ENCODE measurements around the gene INMT.
"Not testable (repeated sequence)": the region's sequence is repeated elsewhere in the genome, so short reads cannot be mapped to it uniquely, and the experiment has no call there.

INMT gene

DNA sequence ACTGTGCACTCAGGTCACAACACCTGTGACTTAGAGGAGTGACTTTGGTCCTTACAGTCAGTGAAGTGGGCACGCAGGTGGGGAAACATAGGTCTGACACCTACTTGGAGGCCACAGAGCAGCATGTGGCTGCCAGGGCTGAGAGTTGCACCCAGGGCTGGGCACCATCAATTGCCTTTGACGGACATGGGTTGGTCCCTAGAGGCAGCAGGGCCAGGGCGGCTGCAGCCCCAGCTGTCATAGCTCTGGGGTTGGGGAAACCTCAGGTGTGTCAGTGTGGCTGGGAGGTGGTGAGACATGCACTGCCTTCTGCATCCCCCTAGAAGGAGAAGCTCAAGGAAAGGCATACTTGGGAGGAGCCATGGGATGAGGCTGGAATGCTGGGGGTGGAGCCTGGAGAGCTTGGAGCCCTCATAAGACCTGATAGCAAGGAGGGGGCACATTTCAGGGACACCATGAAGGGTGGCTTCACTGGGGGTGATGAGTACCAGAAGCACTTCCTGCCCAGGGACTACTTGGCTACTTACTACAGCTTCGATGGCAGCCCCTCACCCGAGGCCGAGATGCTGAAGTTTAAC is at the start of gene INMT:
Gene INMT, plus strand, starts transcription at position 440 of the 578 bp plus-strand sequence. Its CDS starts 16 bp downstream, at position 456.
- DNase-seq (ENCODE audit: low read depth in 3 of 3), result no peak

DNA sequence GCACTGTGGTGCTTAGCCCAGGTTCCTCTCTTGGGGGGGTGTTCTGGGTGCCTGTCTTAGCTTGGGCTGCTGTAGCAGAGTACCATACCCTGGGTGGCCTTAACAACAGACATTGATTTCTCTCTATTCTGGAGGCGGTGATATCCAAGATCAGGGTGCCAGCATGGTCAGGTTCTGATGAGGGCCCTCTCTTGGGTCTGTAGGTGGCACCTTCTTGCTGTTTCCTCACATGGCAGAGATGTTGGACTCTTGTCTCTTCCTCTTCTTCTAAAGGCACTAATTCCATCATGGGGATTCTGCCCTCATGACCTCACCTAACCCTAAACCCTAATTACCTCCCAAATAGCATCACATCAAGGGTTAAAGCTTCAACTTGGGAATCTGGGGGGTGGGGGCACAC is 49.7 kb upstream of the INMT start:
- no peak for DNase-seq (ENCODE audit: low read depth in 3 of 3)

GRCh38 chr7:30703756-30704155 is 48.2 kb upstream of the INMT start:
- DNase-seq (ENCODE audit: low read depth in 3 of 3), result no peak

DNA sequence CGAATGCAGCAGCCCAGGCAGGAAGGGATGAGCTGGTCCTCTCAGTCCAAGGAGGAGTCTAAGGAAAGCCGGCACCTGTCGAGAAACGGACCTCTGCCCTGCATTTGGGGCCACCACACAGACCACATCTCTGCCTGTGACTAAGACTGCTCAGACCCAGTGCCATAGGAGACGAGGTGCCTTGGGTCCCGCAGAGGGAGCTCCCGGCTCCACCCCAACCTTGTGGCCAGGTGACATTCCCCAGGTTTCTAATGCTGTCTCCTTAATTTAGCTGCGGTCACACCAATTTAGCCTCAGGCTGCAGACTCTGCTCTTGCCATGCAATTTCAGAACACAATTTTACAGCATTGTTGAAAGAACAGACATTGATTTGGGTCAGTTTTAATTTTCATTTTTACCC is 46.9 kb upstream of the INMT start:
- no peak for DNase-seq (ENCODE audit: low read depth in 3 of 3)

- DNase-seq (ENCODE audit: low read depth in 3 of 3), result no peak
Measured at GRCh38 chr7:30705596-30705995, 46.3 kb upstream of the INMT start.

- no peak for DNase-seq (ENCODE audit: low read depth in 3 of 3)
Measured at GRCh38 chr7:30706316-30706715, 45.6 kb upstream of the INMT start.

GRCh38 chr7:30706908-30707307 is 45.0 kb upstream of the INMT start:
- DNase-seq (ENCODE audit: low read depth in 3 of 3), result no peak

DNA sequence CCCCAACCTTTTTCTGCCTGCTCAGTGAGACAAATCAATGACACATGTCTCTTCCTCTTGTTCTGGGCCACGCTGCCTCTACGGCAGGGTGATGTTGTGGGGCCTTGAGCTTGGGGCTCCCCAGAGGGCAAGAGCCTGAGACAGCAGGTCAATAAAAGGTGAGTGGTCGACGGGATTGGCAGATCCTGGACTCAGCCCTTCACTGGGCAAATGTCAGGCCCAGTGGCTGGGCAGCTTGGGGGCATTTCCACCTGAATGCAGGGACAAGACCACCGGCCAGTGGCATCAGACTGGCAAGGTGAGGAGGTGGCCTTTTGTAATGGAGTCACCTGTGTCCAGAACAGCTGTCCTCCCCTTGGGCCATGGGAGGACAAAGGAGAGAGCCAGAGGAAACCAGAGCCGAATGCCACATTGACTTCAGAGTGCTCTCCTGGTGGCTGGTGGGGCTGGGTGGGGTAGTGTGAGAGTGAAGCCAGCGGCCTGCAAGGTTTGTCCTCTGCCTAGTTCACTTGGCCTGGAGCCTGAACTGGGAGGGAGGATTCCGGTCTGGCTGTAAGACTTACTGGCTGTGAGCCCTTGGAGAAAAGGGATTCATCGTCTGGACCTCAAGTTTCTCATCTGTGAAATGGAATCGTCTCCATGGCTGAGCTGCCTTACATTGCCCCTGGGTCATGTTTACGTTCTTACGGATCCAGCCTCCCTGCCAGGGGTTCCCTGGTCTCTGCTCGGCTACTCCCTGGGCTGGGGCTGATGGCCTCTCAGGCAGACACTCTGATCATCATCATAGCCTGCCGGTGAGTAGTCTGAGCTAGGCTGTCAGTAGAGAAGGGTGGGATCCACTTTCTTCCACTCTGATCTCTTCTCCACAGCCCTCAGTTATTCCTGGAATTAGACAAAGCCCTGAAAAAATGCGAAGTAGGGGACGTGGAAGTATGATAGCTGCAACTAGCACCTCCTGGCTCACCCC is 44.3 kb upstream of the INMT start:
- no peak for DNase-seq (ENCODE audit: low read depth in 3 of 3)

- no peak for DNase-seq (ENCODE audit: low read depth in 3 of 3)
Measured at GRCh38 chr7:30708412-30708811, 43.5 kb upstream of the INMT start.

DNA sequence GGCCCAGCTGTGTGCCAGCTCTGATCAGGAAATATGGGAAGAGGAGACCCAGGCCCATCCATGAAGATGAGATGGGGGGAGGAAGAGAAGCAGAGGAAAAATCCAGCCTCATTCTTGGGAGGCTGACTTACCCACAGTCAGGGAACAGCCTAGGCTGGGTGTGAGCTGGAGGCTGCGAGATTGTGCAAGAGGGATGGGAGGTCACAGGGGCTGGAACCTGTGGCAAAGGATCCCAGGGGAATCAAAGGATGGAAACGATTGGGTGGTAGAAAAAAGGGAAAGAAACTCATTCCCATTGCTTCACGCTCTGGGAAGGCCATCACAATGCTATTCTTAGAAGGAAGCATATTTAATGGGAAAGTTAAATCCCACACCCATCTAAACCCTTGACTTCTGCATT is 43.0 kb upstream of the INMT start:
- no peak for DNase-seq (ENCODE audit: low read depth in 3 of 3)

- DNase-seq (ENCODE audit: low read depth in 3 of 3), result no peak
Measured at GRCh38 chr7:30709549-30709948, 42.4 kb upstream of the INMT start.

DNA sequence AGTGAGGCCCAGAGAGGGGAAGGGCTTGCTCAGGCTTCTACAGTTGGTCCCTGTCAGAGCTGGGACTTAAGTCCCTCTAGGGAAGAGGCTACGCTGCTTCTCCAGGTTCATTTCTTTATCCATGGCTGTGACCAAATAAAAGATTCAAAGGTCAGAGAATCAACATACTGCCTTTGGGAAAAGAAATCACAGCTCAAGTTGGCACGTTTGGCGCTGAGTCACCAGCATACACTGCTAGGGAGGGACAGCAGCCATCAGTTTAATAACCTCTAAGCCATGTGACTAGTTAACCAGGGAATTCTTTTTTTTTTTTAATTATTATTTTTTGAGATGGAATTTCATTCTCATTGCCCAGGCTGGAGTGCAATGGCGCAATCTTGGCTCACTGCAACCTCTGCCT is 41.3 kb upstream of the INMT start:
- no peak for DNase-seq (ENCODE audit: low read depth in 3 of 3)

GRCh38 chr7:30713392-30713791 is 38.5 kb upstream of the INMT start:
- DNase-seq (ENCODE audit: low read depth in 3 of 3), result no peak

- no peak for DNase-seq (ENCODE audit: low read depth in 3 of 3)
Measured at GRCh38 chr7:30714129-30714528, 37.8 kb upstream of the INMT start.

DNA sequence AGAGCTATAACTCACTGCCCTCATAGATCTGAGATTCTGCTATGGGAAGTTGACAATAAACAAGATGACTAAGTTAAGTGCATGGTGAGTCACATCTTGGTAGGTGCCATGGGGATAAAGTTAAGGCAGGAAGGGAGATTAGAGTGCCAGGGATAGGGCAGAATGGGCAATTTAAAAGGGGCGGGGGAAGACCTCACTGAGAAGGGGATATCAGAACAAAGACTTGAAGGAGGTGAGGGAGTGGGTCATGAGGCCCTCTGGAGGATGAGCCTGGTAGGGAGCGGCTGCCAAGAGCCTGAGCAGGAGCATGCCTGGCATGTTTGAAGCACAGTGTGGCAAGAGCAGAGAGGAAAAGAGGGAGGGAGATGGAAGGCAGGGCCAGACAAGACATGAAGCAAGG is 34.8 kb upstream of the INMT start:
- no peak for DNase-seq (ENCODE audit: low read depth in 3 of 3)

DNA sequence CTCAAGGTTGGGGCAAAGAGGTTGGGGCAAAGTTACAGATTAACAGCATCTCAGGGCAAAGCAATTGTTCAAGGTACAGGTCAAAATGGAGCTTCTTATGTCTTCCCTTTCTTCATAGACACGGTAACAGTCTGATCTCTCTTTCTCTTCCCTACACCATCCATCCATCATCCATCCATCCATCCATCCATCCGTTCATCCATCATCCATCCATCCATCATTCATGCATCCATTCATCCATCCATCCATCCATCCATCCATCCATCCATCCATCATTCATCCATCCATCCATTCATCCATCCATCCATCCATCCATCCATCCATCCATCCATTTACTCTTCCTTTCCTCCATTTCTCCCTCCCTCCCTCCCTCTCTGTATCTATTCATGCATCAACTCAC is 32.5 kb upstream of the INMT start:
- not testable (repeated sequence) for DNase-seq (ENCODE audit: low read depth in 3 of 3)

- no peak for DNase-seq (ENCODE audit: low read depth in 3 of 3)
Measured at GRCh38 chr7:30721211-30721610, 30.7 kb upstream of the INMT start.

- DNase-seq (ENCODE audit: low read depth in 3 of 3), result no peak
Measured at GRCh38 chr7:30722187-30722586, 29.7 kb upstream of the INMT start.

GRCh38 chr7:30722671-30723070 is 29.3 kb upstream of the INMT start:
- no peak for DNase-seq (ENCODE audit: low read depth in 3 of 3)

DNA sequence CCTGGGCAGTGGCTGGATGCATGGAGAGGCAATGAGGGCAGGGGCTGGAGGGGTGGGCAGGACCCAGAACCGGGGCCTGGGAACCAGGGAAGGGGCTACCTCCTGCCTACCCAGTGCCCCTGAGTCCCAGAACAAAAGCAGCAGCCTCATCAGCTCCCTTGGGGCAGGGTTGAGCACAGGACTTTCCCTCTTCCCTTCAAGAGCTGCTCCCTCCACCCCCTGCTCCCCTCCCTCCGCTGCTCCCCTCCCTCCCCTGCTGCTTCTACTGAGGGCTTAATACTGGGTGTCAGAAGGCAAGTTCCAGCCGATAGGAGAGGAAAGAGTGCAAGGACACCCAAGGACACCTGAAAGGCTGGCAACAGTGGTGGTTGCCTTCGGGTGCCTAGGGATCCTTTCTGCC is 28.2 kb upstream of the INMT start:
- no peak for DNase-seq (ENCODE audit: low read depth in 3 of 3)

DNA sequence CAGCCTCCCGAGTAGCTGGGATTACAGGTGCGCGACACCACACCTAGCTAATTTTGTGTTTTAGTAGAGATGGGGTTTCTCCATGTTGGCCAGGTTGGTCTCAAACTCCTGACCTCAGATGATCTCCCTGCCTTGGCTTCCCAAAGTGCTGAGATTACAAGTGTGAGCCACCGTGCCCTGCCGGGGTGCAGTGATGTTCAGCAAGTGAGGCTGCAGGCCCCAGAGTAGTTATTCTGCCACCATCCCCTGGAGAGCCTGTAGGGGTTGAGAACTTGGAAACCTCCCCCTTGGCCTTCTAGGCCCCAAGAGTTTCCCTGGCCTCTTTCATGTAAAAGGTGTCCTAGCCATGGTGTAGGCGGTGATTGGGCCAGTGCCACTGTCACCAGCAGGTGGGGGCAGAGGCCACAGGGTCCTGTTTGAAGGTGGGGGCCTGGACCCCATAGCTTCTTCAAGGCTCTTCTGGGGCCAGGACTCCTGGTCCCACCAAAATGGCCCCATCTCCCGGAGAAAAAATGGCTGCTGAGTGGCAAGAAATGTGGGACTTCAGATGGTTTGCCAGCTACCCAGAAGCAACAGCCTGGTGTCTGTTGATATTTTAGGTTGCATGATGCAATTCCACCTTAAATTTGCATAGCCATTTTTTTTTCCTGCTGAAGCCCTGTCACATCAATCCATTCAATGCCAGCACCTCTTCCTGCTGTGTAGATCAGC is 25.5 kb upstream of the INMT start:
- DNase-seq (ENCODE audit: low read depth in 3 of 3), result no peak

DNA sequence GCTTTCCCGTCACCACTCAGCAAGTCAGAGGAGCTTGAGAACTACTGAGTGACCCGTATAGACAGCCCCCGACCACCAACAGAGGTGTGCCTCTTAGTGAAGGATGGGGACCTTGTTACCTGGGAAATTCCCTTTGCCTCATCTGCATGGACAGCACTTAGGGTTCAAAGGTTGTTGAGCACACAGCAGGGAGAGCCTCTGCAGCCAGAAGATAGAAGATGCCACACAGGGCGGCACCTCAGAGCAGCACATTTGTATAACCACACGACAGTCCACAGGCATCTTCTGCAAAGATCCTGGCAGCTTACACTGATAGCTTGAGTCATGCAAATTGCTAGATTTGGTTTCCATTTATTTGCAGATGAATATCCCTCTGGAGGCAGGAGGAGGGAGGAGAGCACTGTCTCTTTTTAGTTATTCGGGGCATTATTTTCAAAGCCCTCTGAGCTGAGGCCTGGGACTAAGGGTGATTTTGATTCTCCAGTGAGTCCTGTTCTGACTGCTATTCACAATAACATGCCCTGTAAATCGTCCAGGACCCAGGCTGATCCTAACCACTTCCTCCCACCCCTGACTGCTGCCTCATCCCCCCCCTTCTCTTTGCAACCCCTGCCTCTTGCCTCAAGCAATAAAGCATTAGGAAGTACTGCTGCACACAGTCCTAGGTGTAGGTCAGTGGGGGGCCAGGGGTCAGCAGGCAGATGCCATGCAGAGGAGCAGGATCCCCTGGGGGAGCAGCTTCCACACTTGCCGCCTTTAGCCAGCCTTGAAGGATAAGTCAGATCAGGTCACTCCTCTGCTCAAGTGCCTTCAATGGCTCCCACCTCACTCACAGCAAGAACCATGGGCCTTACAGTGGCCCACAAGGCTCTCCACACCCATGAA is 24.6 kb upstream of the INMT start:
- DNase-seq (ENCODE audit: low read depth in 3 of 3), result peak in 1 of 3 experiments; percentile 13

Data from stimulated activated CD4-positive, alpha-beta T cell treated with anti-CD3 and anti-CD28 coated beads, TNF-alpha, amount 100 ng/mL, for 4 hours (primary cell).